Activated CD8-positive, alpha-beta memory T cell treated with anti-CD3 and anti-CD28 coated beads, Interleukin-2, amount 50 U/mL, for 4 hours (primary cell): ENCODE data around the gene APMAP.
"Not testable (repeated sequence)": the region's sequence is repeated elsewhere in the genome, so short reads cannot be mapped to it uniquely, and the experiment has no call there.

Experiments used
- DNase-seq: peaks from one replicate; pipeline ENCODE4 v3.0.0-alpha.2; 2020

Gene APMAP

GRCh38 chr20:24929867-24930723, 62.5 kb downstream of the APMAP start:
- DNase-seq: peak; percentile 44

- not testable (repeated sequence) for DNase-seq
Measured at GRCh38 chr20:24929259-24929658, 63.3 kb downstream of the APMAP start.

GRCh38 chr20:24920706-24921105, 71.8 kb downstream of the APMAP start:
- not testable (repeated sequence) for DNase-seq

GRCh38 chr20:24919665-24920064, 72.9 kb downstream of the APMAP start:
- DNase-seq: not testable (repeated sequence)

- no peak for DNase-seq
Measured at GRCh38 chr20:24918579-24919566, 73.7 kb downstream of the APMAP start.

- peak; percentile 49 for DNase-seq
Measured at GRCh38 chr20:24917797-24918578, 74.6 kb downstream of the APMAP start.

GRCh38 chr20:24917056-24917455, 75.5 kb downstream of the APMAP start:
- no peak for DNase-seq

- DNase-seq: no peak
Measured at GRCh38 chr20:24916412-24916811, 76.1 kb downstream of the APMAP start.

GRCh38 chr20:24915892-24916291, 76.7 kb downstream of the APMAP start:
- no peak for DNase-seq

GRCh38 chr20:24915440-24915839, 77.1 kb downstream of the APMAP start:
- no peak for DNase-seq

GRCh38 chr20:24914388-24915241, 77.9 kb downstream of the APMAP start:
- no peak for DNase-seq

- no peak for DNase-seq
Measured at GRCh38 chr20:24913076-24913628, 79.4 kb downstream of the APMAP start.
